Measurements from ENCODE around the gene CRYBB2. TPM values are rescaled to one million over a fixed set of nuclear protein-coding genes. Genes with fewer than 3 reads are reported as not detected.

Gene CRYBB2
- total RNA-seq, 1 donor from 2014 or later = not detected

GRCh38 chr22:25206998-25207397 is 12.4 kb upstream of the CRYBB2 start:
- no peaks in the 10 kb centered on the region for H3K36me3 ChIP-seq
- no peaks in the 10 kb centered on the region for H3K4me1 ChIP-seq
- H3K9ac ChIP-seq = no peak overlapping the region
- Mint-ChIP-seq H3K36me3 (no peaks in the 10 kb centered on the region), H3K27ac (no peak overlapping the region), H3K27me3 (ENCODE audit: insufficient read depth, low read depth) (no peaks in the 10 kb centered on the region), H3K4me3 (no peak overlapping the region), H3K9me3 (no peaks in the 10 kb centered on the region), H3K4me1 (no peaks in the 10 kb centered on the region)
- TF ChIP-seq CTCF (IDR thresholded peaks at IDR 0.05) (no peak), EZH2 (IDR thresholded peaks at IDR 0.05) (no peak), EZH2phosphoT487 (IDR thresholded peaks at IDR 0.05) (no peak)
- no peak for DNase-seq (ENCODE audit: low spot score)
- H3K79me2 ChIP-seq (ENCODE audit: low read depth) = no peaks in the 10 kb centered on the region
- H3K9me3 ChIP-seq (ENCODE audit: low read depth) = no peaks in the 10 kb centered on the region
- no peaks in the 10 kb centered on the region for H3F3A ChIP-seq (ENCODE audit: low read depth)
- no peaks in the 10 kb centered on the region for H3K27me3 ChIP-seq
- H3K4me2 ChIP-seq = no peak overlapping the region
- no peak overlapping the region for H3K27ac ChIP-seq
- H3K4me3 ChIP-seq = no peak overlapping the region
- H2AFZ ChIP-seq (replicated peaks) = no peak overlapping the region
- peaks cover 2% of the 10 kb centered on the region for H4K20me1 ChIP-seq (ENCODE audit: low read depth)

- Histone ChIP-seq H3K9me3 (ENCODE audit: low read depth) (no peaks in the 10 kb centered on the region), H3K36me3 (no peaks in the 10 kb centered on the region), H2AFZ (replicated peaks) (no peak overlapping the region), H3K79me2 (ENCODE audit: low read depth) (no peaks in the 10 kb centered on the region), H3K27me3 (no peaks in the 10 kb centered on the region), H3F3A (ENCODE audit: low read depth) (no peaks in the 10 kb centered on the region), H3K4me2 (no peak overlapping the region), H3K27ac (no peak overlapping the region), H3K4me1 (no peaks in the 10 kb centered on the region), H4K20me1 (ENCODE audit: low read depth) (no peaks in the 10 kb centered on the region), H3K9ac (no peak overlapping the region), H3K4me3 (no peak overlapping the region)
- no peaks in the 10 kb centered on the region for H3K9me3 Mint-ChIP-seq
- H3K27ac Mint-ChIP-seq = no peak overlapping the region
- TF ChIP-seq EZH2 (IDR thresholded peaks at IDR 0.05) (no peak), EZH2phosphoT487 (IDR thresholded peaks at IDR 0.05) (no peak), CTCF (IDR thresholded peaks at IDR 0.05) (no peak)
- DNase-seq (ENCODE audit: low spot score) = no peak
- no peaks in the 10 kb centered on the region for H3K4me1 Mint-ChIP-seq
- H3K4me3 Mint-ChIP-seq = no peak overlapping the region
- no peaks in the 10 kb centered on the region for H3K36me3 Mint-ChIP-seq
- no peaks in the 10 kb centered on the region for H3K27me3 Mint-ChIP-seq (ENCODE audit: insufficient read depth, low read depth)
Observed at GRCh38 chr22:25207553-25208157, 11.8 kb upstream of the CRYBB2 start.

GRCh38 chr22:25208328-25208727 is 11.1 kb upstream of the CRYBB2 start:
- no peaks in the 10 kb centered on the region for H3K4me1 Mint-ChIP-seq

More at GRCh38 chr22:25208328-25208727, 11.1 kb upstream of the CRYBB2 start:
- Histone ChIP-seq H3K36me3 (no peaks in the 10 kb centered on the region), H4K20me1 (ENCODE audit: low read depth) (no peaks in the 10 kb centered on the region), H2AFZ (replicated peaks) (no peak overlapping the region), H3K4me1 (no peaks in the 10 kb centered on the region), H3K9me3 (ENCODE audit: low read depth) (no peaks in the 10 kb centered on the region), H3K9ac (no peak overlapping the region), H3F3A (ENCODE audit: low read depth) (no peaks in the 10 kb centered on the region), H3K27me3 (no peaks in the 10 kb centered on the region), H3K27ac (no peak overlapping the region), H3K4me2 (no peak overlapping the region), H3K79me2 (ENCODE audit: low read depth) (no peaks in the 10 kb centered on the region), H3K4me3 (no peak overlapping the region)
- no peak for DNase-seq (ENCODE audit: low spot score)
- Mint-ChIP-seq H3K4me3 (no peak overlapping the region), H3K36me3 (no peaks in the 10 kb centered on the region), H3K9me3 (no peaks in the 10 kb centered on the region), H3K27ac (no peak overlapping the region), H3K27me3 (ENCODE audit: insufficient read depth, low read depth) (no peaks in the 10 kb centered on the region)
- TF ChIP-seq EZH2 (IDR thresholded peaks at IDR 0.05) (no peak), EZH2phosphoT487 (IDR thresholded peaks at IDR 0.05) (no peak), CTCF (IDR thresholded peaks at IDR 0.05) (no peak)
